ENCODE data around the gene MIR17HG.
"Not testable (repeated sequence)": the region's sequence is repeated elsewhere in the genome, so short reads cannot be mapped to it uniquely, and the experiment has no call there.

The MIR17HG gene

DNA sequence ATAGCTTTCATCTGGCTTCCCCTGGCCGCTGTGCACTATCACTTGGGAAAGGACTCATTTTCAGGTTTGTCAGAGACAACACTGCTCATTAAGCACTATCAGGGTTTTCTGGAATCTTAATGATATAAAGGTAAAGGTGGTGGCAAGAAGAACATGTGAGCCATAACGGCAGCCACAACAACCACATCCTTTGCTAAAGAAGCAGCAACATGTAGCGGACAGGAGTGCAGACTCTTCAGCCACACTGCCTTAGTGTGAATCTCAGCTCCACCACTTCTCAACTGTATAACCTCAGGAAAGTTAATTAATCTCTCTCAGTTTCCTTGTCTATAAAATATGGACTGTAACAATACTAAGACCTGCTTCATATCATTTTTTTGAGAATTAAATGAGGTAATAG is 24.1 kb upstream of the MIR17HG start:
- H3K36me3 Mint-ChIP-seq, result no peaks in the 10 kb centered on the region
- no peak overlapping the region for H3K27ac Mint-ChIP-seq
- H3K4me1 Mint-ChIP-seq (ENCODE audit: low read depth), result peaks cover 13% of the 10 kb centered on the region
- no peaks in the 10 kb centered on the region for H3K9me3 Mint-ChIP-seq (ENCODE audit: low read depth)
- H3K27me3 Mint-ChIP-seq, result no peaks in the 10 kb centered on the region
- H3K4me3 Mint-ChIP-seq, result no peak overlapping the region

DNA sequence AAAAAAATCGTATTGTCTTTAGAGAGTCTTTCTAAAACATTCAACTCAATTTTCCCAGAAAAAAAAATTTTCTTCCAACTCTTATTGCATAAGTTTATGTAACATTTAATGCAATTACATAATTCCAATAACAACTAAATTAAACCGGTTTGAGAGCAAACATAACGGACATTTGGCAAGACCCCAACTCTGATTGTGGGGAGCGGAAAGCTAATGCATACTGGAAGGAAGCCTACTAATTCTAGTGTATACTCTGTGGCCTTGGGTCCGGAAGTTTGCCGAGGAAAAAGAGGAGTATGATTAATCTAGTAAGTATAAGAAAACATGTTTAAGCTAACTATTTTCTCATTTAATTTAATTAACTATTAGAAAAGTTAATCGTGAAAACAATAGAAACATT is 21.3 kb upstream of the MIR17HG start:
- no peaks in the 10 kb centered on the region for H3K36me3 Mint-ChIP-seq
- peaks cover 21% of the 10 kb centered on the region for H3K4me1 Mint-ChIP-seq (ENCODE audit: low read depth)
- no peaks in the 10 kb centered on the region for H3K9me3 Mint-ChIP-seq (ENCODE audit: low read depth)
- no peaks in the 10 kb centered on the region for H3K27me3 Mint-ChIP-seq
- no peak overlapping the region for H3K27ac Mint-ChIP-seq
- no peak overlapping the region for H3K4me3 Mint-ChIP-seq

DNA sequence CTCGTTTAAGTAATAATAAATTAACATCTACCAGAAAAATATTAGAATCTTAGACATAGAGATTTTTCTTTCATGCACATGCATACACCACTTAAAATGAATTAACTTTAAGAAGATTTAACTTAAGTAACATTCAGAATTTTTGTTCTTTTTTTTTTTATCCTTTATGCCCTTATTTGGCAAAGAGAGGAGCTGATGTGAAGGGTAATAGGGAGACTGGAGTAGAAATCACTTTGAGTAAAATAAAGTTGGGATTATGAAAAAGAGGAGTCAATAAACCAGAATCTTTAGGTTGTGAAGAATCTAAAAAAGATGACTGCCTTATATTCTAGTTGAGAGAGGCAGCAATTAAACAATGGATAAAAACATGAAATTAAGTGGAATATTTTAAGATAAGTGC is 18.8 kb upstream of the MIR17HG start:
- H3K4me3 Mint-ChIP-seq, result no peak overlapping the region
- no peaks in the 10 kb centered on the region for H3K27me3 Mint-ChIP-seq
- H3K4me1 Mint-ChIP-seq (ENCODE audit: low read depth), result peaks cover 17% of the 10 kb centered on the region
- no peak overlapping the region for H3K27ac Mint-ChIP-seq
- no peaks in the 10 kb centered on the region for H3K9me3 Mint-ChIP-seq (ENCODE audit: low read depth)
- no peaks in the 10 kb centered on the region for H3K36me3 Mint-ChIP-seq

DNA sequence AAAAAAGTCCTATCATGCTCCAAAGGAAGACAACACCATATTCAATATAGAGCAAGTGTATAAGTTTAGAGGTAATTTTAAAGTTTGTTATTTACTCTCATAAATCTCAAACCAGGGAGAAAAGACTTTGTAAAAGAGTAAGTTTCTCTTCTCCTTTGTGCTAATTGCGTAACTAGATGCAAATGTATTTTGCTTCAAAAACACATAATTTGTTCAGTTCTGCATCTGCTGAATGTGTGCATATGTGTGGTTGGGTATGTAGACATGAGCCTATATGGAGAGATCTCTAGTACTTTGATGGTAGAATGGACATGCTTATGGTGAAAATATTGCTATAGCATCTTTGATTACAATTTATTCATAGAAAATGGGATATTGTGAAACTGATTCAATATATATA is 17.8 kb upstream of the MIR17HG start:
- H3K9me3 Mint-ChIP-seq (ENCODE audit: low read depth), result no peaks in the 10 kb centered on the region
- H3K36me3 Mint-ChIP-seq, result no peaks in the 10 kb centered on the region
- H3K4me1 Mint-ChIP-seq (ENCODE audit: low read depth), result peaks cover 17% of the 10 kb centered on the region
- no peak overlapping the region for H3K27ac Mint-ChIP-seq
- H3K4me3 Mint-ChIP-seq, result no peak overlapping the region
- no peaks in the 10 kb centered on the region for H3K27me3 Mint-ChIP-seq

DNA sequence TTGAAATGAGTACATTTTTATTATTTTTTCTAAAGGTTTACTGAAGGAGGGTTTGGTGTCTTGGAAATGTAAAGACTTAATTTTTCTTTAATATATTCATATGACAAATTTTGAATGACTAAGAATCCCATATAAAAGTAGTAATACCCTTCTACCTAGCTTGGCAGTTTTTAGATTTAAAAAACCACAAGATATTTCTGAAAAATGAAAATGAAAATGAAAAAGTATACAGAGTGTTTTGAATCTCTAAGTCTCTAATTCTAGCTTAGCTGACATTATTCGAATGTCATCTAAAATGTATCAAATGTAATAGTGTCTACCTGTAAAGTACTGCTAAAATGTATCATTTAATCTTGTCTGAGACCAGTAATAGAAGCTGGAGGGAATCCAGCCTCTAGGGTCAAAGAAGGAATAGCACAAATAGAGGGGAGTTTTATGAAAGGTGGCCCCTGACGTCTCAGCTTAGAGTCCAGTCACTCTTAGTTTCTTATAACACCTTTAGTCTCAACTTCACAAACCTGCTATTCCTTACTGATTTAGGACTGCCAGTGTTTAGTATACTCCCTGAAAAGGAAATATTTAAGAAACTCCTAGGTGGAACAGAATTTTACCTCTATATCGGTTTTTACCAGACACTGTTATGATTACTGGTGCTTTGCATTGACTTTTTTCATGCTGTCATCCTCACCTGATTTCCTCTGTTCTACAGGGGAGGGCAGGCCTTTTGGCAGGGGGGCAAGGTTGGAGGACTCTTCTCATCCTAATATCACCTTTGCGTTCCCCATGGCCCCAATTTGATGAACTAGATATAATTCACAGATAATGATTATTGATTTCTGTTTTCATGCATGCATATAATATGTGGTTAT is 16.2 kb upstream of the MIR17HG start:
- Mint-ChIP-seq H3K9me3 (ENCODE audit: low read depth) (no peaks in the 10 kb centered on the region), H3K36me3 (no peaks in the 10 kb centered on the region), H3K4me1 (ENCODE audit: low read depth) (peaks cover 17% of the 10 kb centered on the region), H3K4me3 (peak overlapping the region; percentile 25), H3K27me3 (no peaks in the 10 kb centered on the region), H3K27ac (peak overlapping the region; percentile 74)

DNA sequence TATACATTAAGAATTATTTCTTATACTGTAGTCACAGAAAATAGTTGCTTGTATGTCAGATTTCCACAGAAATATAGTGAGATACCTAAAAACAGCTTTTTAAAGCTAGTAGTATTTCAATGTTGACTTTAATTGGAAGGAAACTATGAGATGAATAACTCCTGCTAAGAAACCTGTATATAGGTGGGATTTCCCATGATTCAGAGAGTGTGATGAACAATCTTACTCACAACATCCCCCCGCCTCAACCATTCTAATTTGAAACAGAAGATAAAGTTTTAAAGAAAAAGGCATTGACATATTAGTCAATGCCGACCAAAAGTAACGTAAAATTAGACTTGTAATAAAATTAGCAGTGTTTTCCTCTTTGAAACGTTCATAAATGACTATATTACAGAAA is 1.4 kb upstream of the MIR17HG start:
- Mint-ChIP-seq H3K4me3 (peak overlapping the region; percentile 95), H3K27me3 (no peaks in the 10 kb centered on the region), H3K4me1 (ENCODE audit: low read depth) (peaks cover 45% of the 10 kb centered on the region), H3K27ac (peak overlapping the region; percentile 99), H3K9me3 (ENCODE audit: low read depth) (no peaks in the 10 kb centered on the region), H3K36me3 (peaks cover 18% of the 10 kb centered on the region)

DNA sequence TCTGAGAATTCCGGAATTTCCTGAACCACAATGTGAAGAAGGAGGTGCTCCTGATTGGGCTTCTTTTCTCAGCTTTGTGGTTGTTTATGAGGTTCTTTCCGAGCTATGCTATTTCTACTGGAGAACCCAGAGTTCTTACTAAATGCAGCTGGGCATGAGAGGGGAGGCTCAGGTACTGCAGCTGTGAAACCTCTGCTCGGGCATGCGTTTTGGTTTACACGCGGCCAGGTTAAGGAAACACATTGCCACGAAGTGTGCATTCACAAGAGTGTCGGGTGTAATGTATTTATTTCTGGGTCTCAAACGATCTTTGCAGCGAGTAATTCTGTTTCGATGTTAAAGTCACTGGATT is 661 bp upstream of the MIR17HG start:
- H3K36me3 Mint-ChIP-seq, result peaks cover 24% of the 10 kb centered on the region
- peaks cover 51% of the 10 kb centered on the region for H3K4me1 Mint-ChIP-seq (ENCODE audit: low read depth)
- H3K4me3 Mint-ChIP-seq, result peak overlapping the region; percentile 95
- no peaks in the 10 kb centered on the region for H3K27me3 Mint-ChIP-seq
- peak overlapping the region; percentile 99 for H3K27ac Mint-ChIP-seq
- no peaks in the 10 kb centered on the region for H3K9me3 Mint-ChIP-seq (ENCODE audit: low read depth)

DNA sequence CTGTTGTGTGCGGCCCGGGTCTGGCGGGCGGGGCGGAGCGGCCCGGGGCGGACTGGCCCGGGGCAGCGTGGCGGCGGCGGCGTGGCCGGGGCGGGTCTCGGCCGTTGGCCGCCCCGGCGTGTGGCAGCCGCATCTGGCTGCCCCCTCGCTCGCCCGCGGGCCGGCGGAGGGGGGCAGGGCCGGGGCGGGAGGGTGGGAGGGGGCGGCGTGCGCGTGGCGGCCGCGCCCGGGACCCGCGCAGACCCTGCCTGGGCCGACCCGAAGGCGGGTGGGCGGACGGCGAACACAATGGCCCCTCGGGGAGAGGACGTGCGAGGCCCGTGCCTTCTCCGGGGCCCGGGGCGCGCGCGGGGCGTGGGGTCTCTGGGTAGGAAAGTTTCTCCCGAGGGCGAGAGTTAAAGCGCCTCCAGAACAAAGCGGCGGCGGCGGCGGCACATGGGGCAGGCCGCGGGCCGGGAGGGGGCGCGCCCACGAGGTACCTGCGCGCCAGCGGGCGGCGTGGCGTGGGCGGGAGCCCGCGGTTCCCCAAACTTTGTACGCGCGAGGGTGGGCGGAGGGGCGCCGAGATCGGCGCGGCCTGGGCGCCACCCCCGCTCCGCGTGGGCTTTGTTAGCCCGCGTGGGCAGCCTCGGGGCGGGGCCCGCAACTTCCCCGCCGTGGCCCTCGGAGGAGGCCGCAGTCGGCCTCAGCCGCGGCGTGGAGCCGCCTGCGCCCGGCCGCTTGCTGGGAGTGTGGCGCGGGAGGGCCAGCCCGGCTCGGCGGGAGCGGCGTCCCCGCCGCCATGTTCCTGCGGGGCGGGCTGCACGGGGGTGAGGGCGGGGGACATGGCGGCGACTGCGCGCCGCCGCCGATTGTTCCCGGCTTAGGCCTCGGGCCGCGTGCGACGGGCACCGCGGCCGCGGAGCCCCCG is 764 bp downstream of the MIR17HG start:
- Mint-ChIP-seq H3K4me3 (peak overlapping the region; percentile 35), H3K36me3 (peaks cover 29% of the 10 kb centered on the region), H3K9me3 (ENCODE audit: low read depth) (no peaks in the 10 kb centered on the region), H3K4me1 (ENCODE audit: low read depth) (peaks cover 61% of the 10 kb centered on the region), H3K27ac (no peak overlapping the region), H3K27me3 (no peaks in the 10 kb centered on the region)

DNA sequence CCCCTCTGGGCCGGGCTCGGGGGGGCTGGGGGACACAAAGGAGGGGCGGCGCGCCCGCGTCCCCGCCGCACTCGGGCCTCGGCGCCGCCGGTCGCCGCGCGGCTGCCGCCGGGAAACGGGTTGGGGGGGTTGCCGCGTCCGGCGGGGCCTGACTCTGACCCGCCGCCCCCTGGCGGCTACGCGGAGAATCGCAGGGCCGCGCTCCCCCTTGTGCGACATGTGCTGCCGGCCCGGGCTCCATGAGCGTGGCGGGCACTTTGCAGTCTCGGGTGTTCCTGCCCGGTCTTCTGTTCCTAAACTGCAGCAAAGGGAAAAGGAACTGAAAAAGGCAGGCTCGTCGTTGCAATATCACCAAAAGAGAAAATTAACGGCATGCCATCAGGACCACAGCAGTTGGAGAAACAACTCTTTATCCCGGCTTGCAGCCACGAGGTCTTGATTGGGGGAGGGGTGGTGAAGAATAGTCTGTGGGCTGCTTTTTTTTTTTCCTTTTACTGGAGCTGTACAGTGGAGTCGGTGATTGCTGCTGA is 1.5 kb downstream of the MIR17HG start:
- Mint-ChIP-seq H3K36me3 (peaks cover 32% of the 10 kb centered on the region), H3K27ac (peak overlapping the region; percentile 98), H3K4me3 (peak overlapping the region; percentile 99), H3K27me3 (no peaks in the 10 kb centered on the region), H3K4me1 (ENCODE audit: low read depth) (peaks cover 59% of the 10 kb centered on the region), H3K9me3 (ENCODE audit: low read depth) (no peaks in the 10 kb centered on the region)

DNA sequence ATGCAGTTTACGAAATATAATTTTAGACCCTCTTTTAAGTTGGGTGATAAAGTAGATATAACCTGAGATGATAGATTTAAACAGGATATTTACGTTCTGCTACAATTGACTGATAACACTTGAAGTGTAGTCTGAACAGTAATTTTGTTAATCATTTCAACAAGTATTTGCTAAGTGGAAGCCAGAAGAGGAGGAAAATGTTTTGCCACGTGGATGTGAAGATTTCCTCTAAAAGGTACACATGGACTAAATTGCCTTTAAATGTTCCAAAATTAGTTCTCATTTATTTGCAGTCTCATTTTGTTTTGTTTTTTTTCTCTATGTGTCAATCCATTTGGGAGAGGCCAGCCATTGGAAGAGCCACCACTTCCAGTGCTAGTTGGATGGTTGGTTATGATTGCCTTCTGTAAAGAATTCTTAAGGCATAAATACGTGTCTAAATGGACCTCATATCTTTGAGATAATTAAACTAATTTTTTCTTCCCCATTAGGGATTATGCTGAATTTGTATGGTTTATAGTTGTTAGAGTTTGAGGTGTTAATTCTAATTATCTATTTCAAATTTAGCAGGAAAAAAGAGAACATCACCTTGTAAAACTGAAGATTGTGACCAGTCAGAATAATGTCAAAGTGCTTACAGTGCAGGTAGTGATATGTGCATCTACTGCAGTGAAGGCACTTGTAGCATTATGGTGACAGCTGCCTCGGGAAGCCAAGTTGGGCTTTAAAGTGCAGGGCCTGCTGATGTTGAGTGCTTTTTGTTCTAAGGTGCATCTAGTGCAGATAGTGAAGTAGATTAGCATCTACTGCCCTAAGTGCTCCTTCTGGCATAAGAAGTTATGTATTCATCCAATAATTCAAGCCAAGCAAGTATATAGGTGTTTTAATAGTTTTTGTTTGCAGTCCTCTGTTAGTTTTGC is 2.8 kb downstream of the MIR17HG start:
- Mint-ChIP-seq H3K27ac (peak overlapping the region; percentile 98), H3K27me3 (no peaks in the 10 kb centered on the region), H3K4me3 (peak overlapping the region; percentile 99), H3K9me3 (ENCODE audit: low read depth) (no peaks in the 10 kb centered on the region), H3K36me3 (peaks cover 36% of the 10 kb centered on the region), H3K4me1 (ENCODE audit: low read depth) (peaks cover 64% of the 10 kb centered on the region)

DNA sequence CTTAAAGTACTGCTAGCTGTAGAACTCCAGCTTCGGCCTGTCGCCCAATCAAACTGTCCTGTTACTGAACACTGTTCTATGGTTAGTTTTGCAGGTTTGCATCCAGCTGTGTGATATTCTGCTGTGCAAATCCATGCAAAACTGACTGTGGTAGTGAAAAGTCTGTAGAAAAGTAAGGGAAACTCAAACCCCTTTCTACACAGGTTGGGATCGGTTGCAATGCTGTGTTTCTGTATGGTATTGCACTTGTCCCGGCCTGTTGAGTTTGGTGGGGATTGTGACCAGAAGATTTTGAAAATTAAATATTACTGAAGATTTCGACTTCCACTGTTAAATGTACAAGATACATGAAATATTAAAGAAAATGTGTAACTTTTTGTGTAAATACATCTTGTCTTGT is 3.6 kb downstream of the MIR17HG start:
- peaks cover 44% of the 10 kb centered on the region for H3K36me3 Mint-ChIP-seq
- H3K9me3 Mint-ChIP-seq (ENCODE audit: low read depth), result no peaks in the 10 kb centered on the region
- peaks cover 66% of the 10 kb centered on the region for H3K4me1 Mint-ChIP-seq (ENCODE audit: low read depth)
- peak overlapping the region; percentile 98 for H3K27ac Mint-ChIP-seq
- peak overlapping the region; percentile 99 for H3K4me3 Mint-ChIP-seq
- H3K27me3 Mint-ChIP-seq, result no peaks in the 10 kb centered on the region

DNA sequence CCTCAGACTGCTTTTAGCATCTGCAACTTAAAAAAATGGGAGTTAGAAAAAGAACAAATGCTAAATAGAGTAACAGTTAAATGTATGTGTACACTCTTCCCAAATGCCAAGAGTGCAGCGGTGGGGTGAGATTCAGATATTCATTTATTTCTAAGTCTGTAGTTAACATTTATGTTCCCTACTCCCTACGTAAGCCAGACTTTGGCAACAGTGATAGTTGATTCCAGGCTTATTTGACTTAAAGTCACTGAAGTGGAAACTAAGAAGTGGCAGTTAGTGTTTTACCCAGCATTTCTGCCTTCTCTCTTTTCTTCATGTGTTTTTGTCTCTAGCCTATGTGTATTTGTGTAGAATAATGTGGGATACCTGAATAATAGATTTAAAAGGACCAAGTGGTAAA is 4.5 kb downstream of the MIR17HG start:
- Mint-ChIP-seq H3K27ac (peak overlapping the region; percentile 98), H3K36me3 (peaks cover 50% of the 10 kb centered on the region), H3K4me3 (peak overlapping the region; percentile 99), H3K27me3 (no peaks in the 10 kb centered on the region), H3K9me3 (ENCODE audit: low read depth) (no peaks in the 10 kb centered on the region), H3K4me1 (ENCODE audit: low read depth) (peaks cover 72% of the 10 kb centered on the region)

DNA sequence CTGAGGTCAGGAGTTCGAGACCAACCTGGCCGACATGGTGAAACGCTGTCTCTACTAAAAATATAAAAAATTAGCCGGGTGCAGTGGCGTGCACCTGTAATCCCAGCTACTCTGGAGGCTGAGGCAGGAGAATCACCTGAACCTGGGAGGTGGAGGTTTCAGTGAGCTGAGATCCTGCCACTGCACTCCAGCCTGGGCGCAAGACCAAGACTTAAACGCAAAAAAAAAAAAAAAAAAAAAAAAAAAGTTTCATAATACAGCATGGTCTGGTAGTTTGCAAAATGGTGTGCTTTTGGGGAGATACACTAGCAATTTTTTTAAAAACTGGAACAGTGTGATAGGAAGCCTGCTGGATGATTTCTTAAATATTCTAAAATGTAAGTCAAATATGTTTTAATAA is 5.4 kb downstream of the MIR17HG start:
- not testable (repeated sequence) for H3K27me3 Mint-ChIP-seq; H3K9me3 Mint-ChIP-seq (ENCODE audit: low read depth)
- H3K27ac Mint-ChIP-seq, result peak overlapping the region; percentile 76
- peaks cover 74% of the 10 kb centered on the region for H3K4me1 Mint-ChIP-seq (ENCODE audit: low read depth)
- H3K36me3 Mint-ChIP-seq, result peaks cover 50% of the 10 kb centered on the region
- peak overlapping the region; percentile 99 for H3K4me3 Mint-ChIP-seq

DNA sequence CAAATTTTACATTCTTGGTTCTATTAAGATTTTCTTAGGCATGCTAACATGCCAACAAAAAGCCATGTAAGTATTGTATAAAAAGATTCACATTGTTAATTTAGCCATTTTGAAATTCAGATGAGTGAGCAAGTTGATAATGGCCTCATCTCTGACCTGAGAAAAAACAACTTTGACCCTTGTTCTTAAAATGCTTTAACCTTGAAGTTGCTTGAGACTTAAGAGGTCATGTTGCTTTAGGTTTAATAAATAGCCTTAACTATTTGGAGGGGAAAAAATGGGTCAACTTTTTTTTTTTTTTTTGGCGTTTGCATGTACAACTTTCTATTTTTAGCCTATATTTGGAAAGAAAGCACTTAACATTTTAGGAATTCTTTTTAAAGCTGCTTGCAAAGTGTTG is 6.0 kb downstream of the MIR17HG start:
- Mint-ChIP-seq H3K4me1 (ENCODE audit: low read depth) (peaks cover 77% of the 10 kb centered on the region), H3K27me3 (no peaks in the 10 kb centered on the region), H3K36me3 (peaks cover 50% of the 10 kb centered on the region), H3K27ac (peak overlapping the region; percentile 76), H3K4me3 (peak overlapping the region; percentile 99), H3K9me3 (ENCODE audit: low read depth) (no peaks in the 10 kb centered on the region)
